Ureter (tissue), 1 donor: ENCODE measurements around the gene CACNG8. TPM values are rescaled to one million over a fixed set of nuclear protein-coding genes. Genes with fewer than 3 reads are reported as not detected.
"Not testable (repeated sequence)": the region's sequence is repeated elsewhere in the genome, so short reads cannot be mapped to it uniquely, and the experiment has no call there.

Source experiments
- DNase-seq: peaks from one replicate; pipeline ENCODE4 v3.0.0-alpha.2; 2020; ENCODE audit warnings: low spot score
- total RNA-seq: library from RNA; stranded (reverse); gene quantifications from one replicate; pipeline ENCODE4 v1.2.4, GENCODE V29; 2023
- donor health status: DM: yes; HTN: yes; CAD: no.

Gene CACNG8
- total RNA-seq, 1 donor from 2014 or later: 0.08 TPM

- no peak for DNase-seq
Observed at GRCh38 chr19:54035215-54036178, 72.8 kb downstream of the CACNG8 start.

GRCh38 chr19:54036542-54036941 is 73.8 kb downstream of the CACNG8 start:
- not testable (repeated sequence) for DNase-seq

Other genes starting within 250 kb of the CACNG8 start
- 0.31 TPM for gene NLRP12, start 138.6 kb upstream of the CACNG8 start, total RNA-seq
- gene MYADM, start 95.1 kb upstream of the CACNG8 start, total RNA-seq: 155 TPM
- not detected for gene PRKCG, start 80.7 kb upstream of the CACNG8 start, total RNA-seq
- gene CACNG7, start 53.7 kb upstream of the CACNG8 start, total RNA-seq: not detected
- gene CACNG6, start 28.7 kb downstream of the CACNG8 start, total RNA-seq: not detected
- not detected for gene VSTM1, start 101.0 kb downstream of the CACNG8 start, total RNA-seq
- not detected for gene TARM1, start 118.4 kb downstream of the CACNG8 start, total RNA-seq
- gene OSCAR, start 137.9 kb downstream of the CACNG8 start, total RNA-seq: 1.7 TPM
- 126 TPM for gene NDUFA3, start 139.9 kb downstream of the CACNG8 start, total RNA-seq
- 16.8 TPM for gene TFPT, start 152.7 kb downstream of the CACNG8 start, total RNA-seq
- 59.0 TPM for gene PRPF31, start 152.8 kb downstream of the CACNG8 start, total RNA-seq
- gene CNOT3, start 174.8 kb downstream of the CACNG8 start, total RNA-seq: 54.6 TPM
- gene LENG1, start 196.8 kb downstream of the CACNG8 start, total RNA-seq: 5.8 TPM
- 155 TPM for gene TMC4, start 210.2 kb downstream of the CACNG8 start, total RNA-seq
- 175 TPM for gene MBOAT7, start 226.6 kb downstream of the CACNG8 start, total RNA-seq
- gene TSEN34, start 228.4 kb downstream of the CACNG8 start, total RNA-seq: 27.7 TPM
- 1,389 TPM for gene RPS9, start 237.9 kb downstream of the CACNG8 start, total RNA-seq